Measurements from ENCODE around the gene GMNC. TPM values are rescaled to one million over a fixed set of nuclear protein-coding genes. Genes with fewer than 3 reads are reported as not detected.
"Not testable (repeated sequence)": the region's sequence is repeated elsewhere in the genome, so short reads cannot be mapped to it uniquely, and the experiment has no call there.

GMNC gene
- total RNA-seq: not detected

DNA sequence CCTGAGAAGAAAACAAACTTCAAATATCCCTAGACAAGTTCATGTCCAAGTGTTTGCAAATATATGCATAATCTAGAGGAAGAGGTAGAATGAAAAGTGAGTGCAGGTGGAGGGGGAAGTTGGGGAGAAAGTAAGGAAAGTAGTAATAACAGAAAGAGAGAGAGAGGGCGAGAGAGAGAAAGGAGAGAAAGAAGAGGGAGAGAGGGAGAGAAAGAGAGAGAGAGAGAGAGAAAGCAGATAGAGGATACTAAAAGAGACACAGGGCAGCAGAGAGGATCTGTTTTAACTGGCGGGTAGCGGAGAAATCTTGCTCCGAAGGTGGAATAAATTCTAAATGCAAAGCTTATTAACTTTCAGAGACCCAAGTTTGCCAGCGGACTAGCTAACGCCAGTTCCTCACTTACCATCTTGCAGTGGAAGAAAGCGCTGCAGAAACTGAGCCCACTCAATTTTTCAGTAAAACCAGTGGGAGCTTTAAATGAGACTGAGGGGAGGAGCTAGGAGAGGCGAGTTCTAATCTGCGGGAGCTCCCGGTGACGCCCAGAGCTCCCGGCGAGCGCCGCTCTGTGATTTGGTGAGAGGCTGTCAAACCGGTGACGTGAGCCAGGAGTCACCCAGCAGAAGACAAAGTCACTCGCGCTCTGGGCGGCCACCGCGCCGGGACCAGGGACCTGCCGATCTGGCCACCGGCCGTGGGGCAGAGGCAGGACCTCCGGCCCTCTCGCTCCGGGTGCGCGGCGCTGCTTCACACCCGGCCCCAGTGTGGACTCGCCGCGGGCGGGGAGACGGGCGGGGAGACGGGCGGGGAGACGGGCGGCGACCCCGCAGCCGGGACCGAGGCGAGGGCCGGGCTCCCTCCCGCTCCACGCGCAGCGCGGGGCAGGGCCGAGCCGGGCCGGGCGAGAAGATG, at the start of gene GMNC:
GMNC (minus strand) TSS at position 486 of the 910 bp plus-strand sequence; CDS start at position 407, 79 bp downstream.
- no peak for DNase-seq

DNA sequence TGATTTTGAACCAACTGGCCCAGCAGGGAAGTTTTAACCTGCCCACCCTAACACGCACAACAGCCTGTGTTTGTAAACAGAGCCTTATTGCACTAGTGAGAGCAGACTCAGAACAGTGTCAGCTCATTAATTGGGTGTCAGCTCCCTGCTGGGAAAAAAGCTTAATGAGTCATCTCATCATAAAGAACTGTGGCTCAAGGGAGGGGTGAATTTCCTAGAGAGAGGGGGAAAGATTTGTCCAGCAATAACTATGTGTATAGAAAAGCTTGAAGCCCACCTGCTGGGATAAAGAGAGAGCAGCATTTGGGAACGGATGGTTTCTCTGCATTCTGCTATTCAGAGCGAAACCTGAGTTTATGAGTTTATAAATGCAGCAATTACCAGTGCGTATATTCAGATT, 48.9 kb upstream of the GMNC start:
- DNase-seq: no peak

DNA sequence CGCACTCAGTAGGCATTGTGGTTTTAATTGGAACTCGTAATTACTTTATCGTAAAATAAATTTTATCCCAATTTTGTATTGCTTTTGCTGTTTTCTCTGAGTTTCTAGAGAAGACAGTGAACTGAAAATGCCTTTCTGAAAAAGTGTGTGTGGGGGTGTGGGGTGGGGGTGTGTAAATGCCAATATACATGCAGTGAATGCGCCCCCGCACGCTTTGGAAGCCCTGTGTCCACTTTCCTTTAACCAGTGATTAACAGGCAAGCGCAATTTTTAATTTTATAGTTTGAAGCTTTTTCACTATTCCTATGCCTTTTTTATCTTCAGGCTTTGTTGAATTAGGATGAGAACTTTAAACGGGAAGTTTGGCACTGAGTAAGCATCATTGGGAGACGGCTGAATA, 47.4 kb upstream of the GMNC start:
- DNase-seq: no peak

- DNase-seq: no peak
These were observed 40.7 kb upstream of the GMNC start for GRCh38 chr3:190903156-190903555.

DNA sequence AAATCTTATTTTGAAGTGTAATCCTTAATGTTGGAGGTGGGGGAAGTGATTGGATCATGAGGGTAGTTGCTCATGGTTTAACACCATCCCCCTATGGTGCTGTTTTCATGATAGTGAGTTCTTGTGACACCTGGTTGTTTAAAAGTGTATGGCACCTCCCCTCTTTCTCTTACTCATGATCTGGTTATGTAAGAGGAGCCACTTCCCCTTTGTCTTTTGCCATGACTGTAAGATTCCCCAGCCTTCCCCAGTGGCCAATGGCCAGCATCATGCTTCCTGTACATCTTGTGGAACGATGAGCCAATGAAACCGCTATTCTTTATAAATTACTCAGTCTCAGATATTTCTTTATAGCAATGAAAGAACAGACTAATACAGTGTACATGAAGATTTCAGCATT, 39.8 kb upstream of the GMNC start:
- no peak for DNase-seq

DNA sequence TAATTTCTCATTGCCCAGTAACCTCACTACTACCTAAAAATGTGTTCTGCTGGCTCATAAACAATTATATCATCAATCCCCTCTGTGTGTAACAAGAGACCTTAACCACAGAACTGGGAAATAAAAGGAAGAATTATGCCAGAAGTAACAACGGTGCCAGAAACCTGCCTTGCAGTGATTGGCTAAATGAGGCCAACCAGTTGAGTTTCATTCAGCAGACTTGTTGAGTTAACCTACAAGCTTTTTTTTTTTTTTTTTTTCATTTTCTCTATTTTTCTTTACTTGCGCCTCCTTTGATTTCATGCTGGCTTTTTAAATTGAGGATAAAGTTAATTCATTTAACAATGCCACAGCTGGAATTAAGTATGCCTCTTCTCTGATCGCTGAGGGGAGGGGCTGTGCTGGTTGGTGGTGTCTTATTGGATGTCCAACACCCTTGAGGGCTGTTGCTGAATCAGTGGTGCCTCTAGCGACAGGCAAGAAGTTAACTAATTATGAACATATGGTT, 30.0 kb upstream of the GMNC start:
- no peak for DNase-seq

DNA sequence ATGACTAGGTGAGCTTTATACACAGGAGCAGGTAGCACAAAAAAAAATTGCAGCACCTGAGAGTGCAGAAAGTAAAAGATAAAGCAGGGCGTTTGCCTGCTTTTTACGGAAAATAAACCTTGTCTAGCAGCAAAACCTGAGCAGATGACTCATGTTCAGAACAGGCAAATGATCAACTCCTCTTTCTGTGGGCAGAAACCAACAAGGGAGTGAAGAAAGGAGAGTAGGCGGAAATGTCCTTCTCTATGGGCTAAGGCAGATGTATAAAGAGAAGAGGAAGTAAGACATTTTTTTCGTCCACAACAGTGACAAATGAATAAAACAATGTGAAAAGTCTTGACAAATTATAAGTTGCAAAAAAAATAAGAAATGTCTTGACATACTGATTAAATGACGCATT, 24.5 kb upstream of the GMNC start:
- DNase-seq: no peak

DNA sequence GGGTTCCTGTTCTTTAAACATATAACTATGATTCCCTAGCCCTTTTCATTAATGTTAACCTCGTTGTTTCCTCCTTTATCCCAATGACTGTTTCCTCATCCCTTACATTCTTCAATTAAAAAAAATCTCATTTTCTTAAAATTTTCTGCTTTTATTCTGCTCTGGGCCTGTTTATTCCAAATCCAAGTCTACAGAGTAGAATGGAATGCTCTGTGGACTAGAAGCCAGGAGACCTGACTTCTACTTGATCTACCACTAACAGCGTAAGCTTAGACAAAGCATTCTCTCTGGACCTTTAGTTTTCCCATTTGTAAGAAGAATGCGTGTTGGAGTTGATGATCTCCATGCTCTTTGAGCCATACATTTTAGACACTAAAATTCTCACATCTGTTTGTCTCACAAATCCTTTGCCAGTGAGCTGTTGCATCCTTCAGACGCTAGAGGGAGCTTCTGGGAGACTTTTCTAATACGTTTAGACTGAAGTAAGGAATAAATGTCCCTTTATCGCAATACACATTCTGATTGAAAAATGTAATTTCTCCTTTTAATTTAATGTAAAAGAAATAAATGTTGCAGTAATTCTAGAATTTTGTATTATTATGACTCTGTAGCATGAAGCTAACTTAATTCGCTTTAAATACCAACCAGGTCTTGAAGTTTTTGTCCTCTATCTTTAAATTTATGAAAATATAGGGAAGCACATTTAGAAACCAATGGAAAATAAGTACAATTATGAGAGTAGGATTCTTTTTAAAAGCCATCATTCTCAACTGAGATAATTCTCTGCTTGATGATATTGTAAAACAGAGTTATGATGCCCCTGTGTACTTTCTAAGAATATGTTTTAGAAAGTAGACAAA, 21.7 kb upstream of the GMNC start:
- DNase-seq: peak; percentile 3

DNA sequence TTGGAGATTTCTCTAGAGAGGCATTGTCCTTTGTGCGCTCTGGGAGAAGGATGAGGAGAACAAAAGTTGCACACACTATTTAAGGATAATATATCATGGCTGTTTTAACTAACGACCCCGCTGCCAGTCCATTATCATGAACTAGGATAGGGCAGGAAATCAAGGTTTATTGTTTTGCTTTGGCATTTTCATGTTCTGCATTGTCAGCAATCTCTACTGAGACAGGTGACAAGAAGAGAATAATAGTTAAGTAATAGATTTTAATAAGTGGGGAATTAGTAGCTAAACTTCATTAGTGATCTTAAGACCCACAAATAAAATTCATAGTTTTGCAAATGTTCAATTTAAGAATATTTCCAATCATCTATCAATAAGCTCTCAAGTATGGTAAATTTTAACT, 20.6 kb upstream of the GMNC start:
- no peak for DNase-seq

DNA sequence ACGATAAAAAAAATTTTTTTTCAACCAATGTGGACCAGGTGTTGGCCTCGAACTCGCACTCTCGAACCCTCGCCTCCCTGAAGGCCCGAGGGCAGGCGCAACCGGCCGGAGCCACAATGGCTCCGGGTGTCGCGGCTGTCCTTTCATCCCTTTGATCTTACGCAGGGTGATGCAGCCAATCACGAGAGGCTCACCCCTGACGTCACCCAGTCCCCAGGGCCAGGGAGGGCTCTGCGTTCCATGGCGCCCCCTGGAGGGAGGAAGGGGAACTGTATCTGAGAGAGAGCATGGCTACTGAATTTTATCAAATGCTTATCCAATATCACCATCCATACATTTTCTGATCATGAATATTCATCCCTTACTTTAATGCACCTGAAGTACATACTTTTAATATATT, 15.4 kb upstream of the GMNC start:
- no peak for DNase-seq

- DNase-seq: not testable (repeated sequence)
These were observed 13.9 kb upstream of the GMNC start for GRCh38 chr3:190876433-190876832.

DNA sequence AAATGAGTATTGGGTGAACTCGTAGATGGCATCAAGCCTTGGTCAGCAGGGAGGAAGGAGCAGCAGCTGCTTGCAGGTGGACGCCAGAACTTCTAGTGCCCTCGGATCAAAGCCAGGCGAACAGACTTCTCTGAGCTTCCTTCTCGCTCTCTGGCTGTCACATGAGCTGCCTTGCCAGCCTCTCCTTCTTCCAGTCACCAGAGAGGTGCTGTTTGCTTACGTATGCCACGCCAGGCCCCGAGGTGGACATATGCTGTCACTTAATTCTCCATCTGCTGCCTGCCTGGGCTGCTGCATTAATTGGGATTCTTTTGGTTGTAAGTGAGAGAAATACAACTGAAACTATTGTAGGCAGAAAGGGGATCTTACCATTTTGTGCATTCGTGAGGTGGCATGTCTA, 12.6 kb upstream of the GMNC start:
- not testable (repeated sequence) for DNase-seq

DNA sequence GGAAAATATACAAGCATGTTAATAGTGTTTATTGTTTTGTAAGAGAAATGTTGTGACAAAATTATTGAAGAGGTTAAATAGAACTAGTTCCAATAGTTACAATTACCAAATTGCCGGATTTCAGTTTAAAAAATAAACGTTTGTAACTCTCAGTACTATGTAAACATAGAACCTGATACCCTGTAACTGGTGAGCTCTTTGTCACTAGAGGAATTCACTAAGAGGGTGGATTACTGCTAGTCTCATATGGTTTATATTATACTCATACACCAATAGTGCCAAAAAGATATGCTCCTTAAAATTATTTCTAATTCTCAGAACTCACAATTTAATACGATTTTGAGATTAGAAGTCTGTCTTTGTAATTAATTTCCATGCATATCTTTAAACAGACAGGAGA, 7.6 kb upstream of the GMNC start:
- DNase-seq: no peak

DNA sequence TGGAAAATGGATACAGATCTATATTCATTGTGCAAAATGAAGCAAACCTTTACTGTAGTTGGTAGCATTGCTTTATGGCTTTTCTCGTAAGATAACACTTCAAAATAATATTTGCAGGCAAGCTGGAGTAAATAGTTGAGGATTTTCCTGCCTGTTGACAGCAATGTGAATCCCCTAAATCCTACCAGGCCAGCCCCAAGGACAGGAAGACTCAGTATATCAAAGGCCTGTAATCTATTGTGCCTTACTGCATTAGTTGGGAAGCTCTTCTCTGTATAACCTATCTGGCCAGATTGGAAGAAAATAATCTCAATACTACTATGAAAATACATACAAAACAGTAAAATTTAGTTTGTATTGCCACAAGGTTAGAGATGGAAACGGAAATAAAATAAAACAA, 4.6 kb upstream of the GMNC start:
- no peak for DNase-seq

DNA sequence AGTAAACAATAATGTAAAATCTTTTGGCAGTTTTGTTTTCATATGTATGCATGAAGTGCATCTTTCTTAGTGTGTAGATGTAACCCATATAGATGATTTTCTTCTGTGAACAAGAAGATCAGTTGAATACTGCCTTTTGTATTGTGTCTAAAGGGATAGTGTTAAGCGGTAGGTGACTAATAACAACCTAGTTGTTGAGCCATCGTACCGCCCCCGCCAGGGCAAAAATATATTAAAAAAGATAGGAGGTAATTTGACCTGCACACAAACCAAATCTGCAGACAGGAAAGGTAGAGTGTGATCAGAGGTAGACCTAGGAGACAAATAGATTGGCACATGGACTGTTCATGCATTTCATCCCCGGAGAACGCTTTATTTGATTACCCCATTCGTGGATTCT, 3.3 kb upstream of the GMNC start:
- no peak for DNase-seq

GRCh38 chr3:190865419-190865818, 2.9 kb upstream of the GMNC start:
- DNase-seq: no peak

GRCh38 chr3:190864002-190864401, 1.5 kb upstream of the GMNC start:
- DNase-seq: no peak

GRCh38 chr3:190863119-190863465, 598 bp upstream of the GMNC start:
- no peak for DNase-seq

GRCh38 chr3:190860521-190860920, 2.0 kb downstream of the GMNC start:
- no peak for DNase-seq

DNA sequence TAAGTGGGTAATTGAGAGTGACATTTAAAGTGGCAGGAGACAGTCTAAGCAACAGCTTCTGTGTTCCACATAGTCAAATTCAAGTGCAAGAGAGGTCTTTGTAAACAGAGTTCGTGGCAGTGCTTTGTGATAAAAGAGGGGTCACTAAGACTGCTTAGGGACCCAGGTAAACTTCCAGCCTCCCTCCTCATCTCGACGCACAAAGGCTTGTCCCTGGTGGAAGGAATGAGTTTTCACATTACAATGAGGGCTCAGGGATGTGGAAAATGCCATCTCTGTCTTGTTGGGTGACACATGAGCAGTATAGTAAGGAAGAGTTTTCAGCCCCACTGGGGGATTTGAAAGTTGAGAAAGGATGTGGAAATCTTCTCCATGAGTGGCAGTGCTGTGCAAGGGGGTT, 7.3 kb downstream of the GMNC start:
- no peak for DNase-seq

GRCh38 chr3:190854062-190854461, 8.4 kb downstream of the GMNC start:
- DNase-seq: no peak

DNA sequence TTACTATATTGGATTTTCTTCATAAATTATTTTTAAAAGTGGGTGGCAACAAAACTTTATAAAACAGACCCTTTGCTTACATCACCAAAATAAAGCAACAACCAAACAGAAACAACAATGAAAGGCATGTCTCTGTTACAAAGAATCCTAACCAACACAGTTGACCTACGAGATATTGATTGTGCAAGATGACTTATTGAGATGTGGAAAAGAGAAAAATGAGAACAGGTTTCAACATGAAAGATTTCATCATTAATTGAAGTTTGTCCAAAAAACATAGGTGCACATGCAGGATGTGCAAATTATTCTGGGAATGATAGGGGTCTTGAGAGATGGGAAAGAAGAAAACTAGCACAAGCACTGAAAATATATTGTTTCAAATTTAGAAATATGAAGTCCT, 9.0 kb downstream of the GMNC start:
- no peak for DNase-seq

- DNase-seq: no peak
These were observed 12.9 kb downstream of the GMNC start for GRCh38 chr3:190849607-190850006.

DNA sequence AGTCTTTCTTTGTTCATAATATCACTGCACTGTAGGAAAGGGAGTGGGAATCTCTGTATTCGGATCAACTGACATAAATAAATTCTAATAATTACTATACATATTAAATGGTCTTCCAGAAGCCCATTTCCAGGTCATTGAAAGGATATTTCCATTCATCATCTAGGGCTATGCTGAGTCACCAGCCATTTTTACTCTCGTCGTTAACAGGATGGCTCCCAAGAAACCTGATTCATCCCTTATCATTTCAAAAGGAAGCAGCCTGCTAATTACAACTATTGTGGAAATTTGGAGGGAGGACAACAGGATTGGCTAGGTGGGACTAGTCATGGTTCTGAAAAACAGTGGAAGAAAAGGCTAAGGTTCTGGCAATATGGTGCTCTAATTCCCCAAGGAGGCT, 13.6 kb downstream of the GMNC start:
- no peak for DNase-seq

Measured in effector CD4-positive, alpha-beta T cell (primary cell).